SIG-M5 (cell line): Measurements from ENCODE around the gene CLIC6.
"Not testable (repeated sequence)": the region's sequence is repeated elsewhere in the genome, so short reads cannot be mapped to it uniquely, and the experiment has no call there.

Experiments
- DNase-seq: peaks from one replicate; lab custom pipeline; 2025; lab: John Stamatoyannopoulos, UW

CLIC6 gene

GRCh38 chr21:34693192-34693810, 24.5 kb downstream of the CLIC6 start:
- DNase-seq: no peak

- DNase-seq: no peak
These were observed 26.6 kb downstream of the CLIC6 start for GRCh38 chr21:34695434-34695833.

GRCh38 chr21:34696121-34696520, 27.3 kb downstream of the CLIC6 start:
- DNase-seq: no peak

GRCh38 chr21:34697826-34698225, 29.0 kb downstream of the CLIC6 start:
- DNase-seq: no peak

- no peak for DNase-seq
These were observed 29.6 kb downstream of the CLIC6 start for GRCh38 chr21:34698270-34699015.

- DNase-seq: no peak
These were observed 31.8 kb downstream of the CLIC6 start for GRCh38 chr21:34700605-34701004.

- no peak for DNase-seq
These were observed 32.9 kb downstream of the CLIC6 start for GRCh38 chr21:34701726-34702125.

GRCh38 chr21:34702341-34703170, 33.8 kb downstream of the CLIC6 start:
- DNase-seq: no peak

GRCh38 chr21:34703571-34703970, 34.8 kb downstream of the CLIC6 start:
- DNase-seq: no peak

GRCh38 chr21:34704119-34704518, 35.3 kb downstream of the CLIC6 start:
- no peak for DNase-seq

- no peak for DNase-seq
These were observed 36.2 kb downstream of the CLIC6 start for GRCh38 chr21:34705011-34705410.

GRCh38 chr21:34706337-34706736, 37.5 kb downstream of the CLIC6 start:
- DNase-seq: no peak

- no peak for DNase-seq
These were observed 39.1 kb downstream of the CLIC6 start for GRCh38 chr21:34707876-34708325.

- DNase-seq: no peak
These were observed 44.8 kb downstream of the CLIC6 start for GRCh38 chr21:34713621-34714020.

- no peak for DNase-seq
These were observed 46.7 kb downstream of the CLIC6 start for GRCh38 chr21:34715518-34715917.

GRCh38 chr21:34715985-34716596, 47.3 kb downstream of the CLIC6 start:
- DNase-seq: no peak

- DNase-seq: not testable (repeated sequence)
These were observed 49.7 kb downstream of the CLIC6 start for GRCh38 chr21:34718529-34718928.

GRCh38 chr21:34722684-34723300, 54.0 kb downstream of the CLIC6 start:
- DNase-seq: no peak

- DNase-seq: no peak
These were observed 55.5 kb downstream of the CLIC6 start for GRCh38 chr21:34724131-34724856.

GRCh38 chr21:34724857-34725195, 56.0 kb downstream of the CLIC6 start:
- no peak for DNase-seq

GRCh38 chr21:34726627-34727337, 58.0 kb downstream of the CLIC6 start:
- no peak for DNase-seq
